Gastrocnemius medialis (tissue), 4 donors: Measurements from ENCODE around the gene CLDN3. TPM values are rescaled to one million over a fixed set of nuclear protein-coding genes. Genes with fewer than 3 reads are reported as not detected.
A peak's percentile ranks its signal among the peaks of the same experiment; 100 is the strongest.

Source experiments
- ATAC-seq, 2 donors: fragments of 150-250 bp; one replicate each; pipeline ENCODE4 v1.9.1; 2016
- DNase-seq, 2 donors: peaks; one replicate each; pipeline ENCODE4 v3.0.0-alpha.2; 2019
- H3K27ac ChIP-seq, 4 donors: fragments of 200-600 bp; sonication (generic); 1 replicate in 1 of 4; 2 replicates in 3 of 4; pipeline ENCODE4 v1.5.1; 2016 to 2018; ENCODE audit warnings: mild to moderate bottlenecking in 2 of 4, moderate library complexity in 1 of 4
- H3K27me3 ChIP-seq, 3 donors: fragments of 200-600 bp; sonication (generic) in 2 of 3; 1 replicate in 1 of 3; 2 replicates in 2 of 3; pipeline versions ENCODE4 v1.5.1 to v1.6.0; 2016 to 2019; ENCODE audit warnings: mild to moderate bottlenecking in 1 of 3, moderate library complexity in 1 of 3
- H3K36me3 ChIP-seq, 2 donors: fragments of 200-600 bp; sonication (generic) in 1 of 2; one replicate each; pipeline ENCODE4 v1.5.1; 2017 to 2018
- H3K4me1 ChIP-seq, 2 donors: fragments of 200-600 bp; sonication (generic) in 1 of 2; one replicate each; pipeline ENCODE4 v1.5.1; 2016 to 2017; ENCODE audit warnings: mild to moderate bottlenecking in 2 of 2
- H3K4me3 ChIP-seq, 4 donors: fragments of 200-600 bp; sonication (generic) in 3 of 4; 1 replicate in 1 of 4; 2 replicates in 3 of 4; pipeline ENCODE4 v1.5.1; 2016 to 2019; ENCODE audit warnings: mild to moderate bottlenecking in 2 of 4
- H3K9me3 ChIP-seq, 3 donors: fragments of 200-600 bp; sonication (generic) in 2 of 3; 1 replicate in 1 of 3; 2 replicates in 2 of 3; pipeline ENCODE4 v1.5.1; 2016 to 2019
- POLR2A ChIP-seq, 2 donors: fragments of 450-650 bp; IDR thresholded peaks; one replicate each; pipeline ENCODE4 v1.6.1; 2017; ENCODE audit warnings: antibody characterized with exemption in 2 of 2, mild to moderate bottlenecking in 2 of 2, moderate library complexity in 2 of 2
- in situ Hi-C, 4 donors: fragments of 200-750 bp; cut with MboI; loops; one replicate each; pipeline versions ENCODE4 v1.15.0 to v1.8.0; 2017; ENCODE audit warnings: low sequenced_read_pairs in 4 of 4
- intact Hi-C: fragments of 100-400 bp; cut with DNase I; formaldehyde crosslinking; loops from one replicate; pipeline ENCODE4 v1.15.1; 2023; ENCODE audit warnings: low total_unique reads
- total RNA-seq, 4 donors: library from RNA; depleted of rRNA; stranded (reverse); fragments of >200 nt; gene quantifications; one replicate each; pipeline versions ENCODE4 v1.1.0 to v1.2.3, GENCODE V29; 2016
- TF ChIP-seq, protein P1 (sequence below), 5 experiments: fragments of 450-650 bp in 3 of 5; fragments of 200-600 bp in 2 of 5; sonication (generic) in 2 of 5; IDR thresholded peaks in 4 of 5; conservative IDR thresholded peaks in 1 of 5; 1 replicate in 4 of 5; 2 replicates in 1 of 5; pipeline ENCODE4 v1.5.1; 2016 to 2019; ENCODE audit warnings: antibody characterized with exemption in 5 of 5, mild to moderate bottlenecking in 3 of 5, moderate library complexity in 3 of 5

CLDN3 gene
- total RNA-seq, 4 donors from 2014 or later, result 5.0 TPM; not detected in 3

DNA sequence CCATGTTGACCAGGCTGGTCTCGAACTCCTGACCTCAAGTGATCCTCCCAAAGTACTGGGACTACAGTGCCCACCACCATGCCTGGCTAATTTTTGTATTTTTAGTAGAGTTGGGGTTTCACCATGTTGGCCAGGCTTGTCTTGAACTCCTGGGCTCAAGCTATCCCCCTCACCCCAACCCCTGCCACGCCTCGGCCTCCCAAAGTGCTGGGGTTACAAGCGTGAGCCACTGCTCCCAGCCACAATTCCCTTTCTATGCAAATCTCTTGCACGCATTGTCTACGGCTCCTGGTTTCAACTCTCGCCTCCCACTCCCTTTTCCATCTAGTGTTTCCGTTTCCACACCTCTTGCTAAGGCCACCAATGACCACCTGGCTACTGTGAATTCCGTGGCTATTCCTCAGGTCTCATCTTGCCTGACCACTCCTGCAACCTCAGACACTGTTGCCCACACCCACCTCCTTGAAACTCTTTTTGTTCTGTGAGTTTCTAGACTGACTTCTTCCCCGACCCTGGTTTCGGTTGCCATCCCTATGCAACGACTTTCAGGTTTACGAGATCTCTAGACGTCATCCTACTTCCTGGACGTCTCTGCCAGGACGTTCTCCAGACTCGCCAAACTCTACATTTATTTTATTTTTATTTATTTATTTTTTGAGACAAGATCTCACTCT lies 3.4 kb downstream of the CLDN3 start:
- H3K4me3 ChIP-seq, result no peak overlapping the region
- H3K36me3 ChIP-seq, result no peaks in the 10 kb centered on the region
- in situ Hi-C loops, result no loop called here
- intact Hi-C loops, result no loop called here
- peaks cover 28 to 42% (median 40%) of the 10 kb centered on the region in 3 donors for H3K27me3 ChIP-seq
- TF ChIP-seq POLR2A (IDR thresholded peaks at IDR 0.05), result no peak
- TF ChIP-seq, protein P1, sequence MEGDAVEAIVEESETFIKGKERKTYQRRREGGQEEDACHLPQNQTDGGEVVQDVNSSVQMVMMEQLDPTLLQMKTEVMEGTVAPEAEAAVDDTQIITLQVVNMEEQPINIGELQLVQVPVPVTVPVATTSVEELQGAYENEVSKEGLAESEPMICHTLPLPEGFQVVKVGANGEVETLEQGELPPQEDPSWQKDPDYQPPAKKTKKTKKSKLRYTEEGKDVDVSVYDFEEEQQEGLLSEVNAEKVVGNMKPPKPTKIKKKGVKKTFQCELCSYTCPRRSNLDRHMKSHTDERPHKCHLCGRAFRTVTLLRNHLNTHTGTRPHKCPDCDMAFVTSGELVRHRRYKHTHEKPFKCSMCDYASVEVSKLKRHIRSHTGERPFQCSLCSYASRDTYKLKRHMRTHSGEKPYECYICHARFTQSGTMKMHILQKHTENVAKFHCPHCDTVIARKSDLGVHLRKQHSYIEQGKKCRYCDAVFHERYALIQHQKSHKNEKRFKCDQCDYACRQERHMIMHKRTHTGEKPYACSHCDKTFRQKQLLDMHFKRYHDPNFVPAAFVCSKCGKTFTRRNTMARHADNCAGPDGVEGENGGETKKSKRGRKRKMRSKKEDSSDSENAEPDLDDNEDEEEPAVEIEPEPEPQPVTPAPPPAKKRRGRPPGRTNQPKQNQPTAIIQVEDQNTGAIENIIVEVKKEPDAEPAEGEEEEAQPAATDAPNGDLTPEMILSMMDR (IDR thresholded peaks at IDR 0.05 in 4 of 5, conservative IDR thresholded peaks at IDR 0.05 in 1 of 5), result no peak
- no peak overlapping the region for H3K27ac ChIP-seq
- ATAC-seq, result no peak
- H3K4me1 ChIP-seq, result peaks cover 0 to 5% of the 10 kb centered on the region in 2 donors
- H3K9me3 ChIP-seq, result no peaks in the 10 kb centered on the region
- no peak for DNase-seq

DNA sequence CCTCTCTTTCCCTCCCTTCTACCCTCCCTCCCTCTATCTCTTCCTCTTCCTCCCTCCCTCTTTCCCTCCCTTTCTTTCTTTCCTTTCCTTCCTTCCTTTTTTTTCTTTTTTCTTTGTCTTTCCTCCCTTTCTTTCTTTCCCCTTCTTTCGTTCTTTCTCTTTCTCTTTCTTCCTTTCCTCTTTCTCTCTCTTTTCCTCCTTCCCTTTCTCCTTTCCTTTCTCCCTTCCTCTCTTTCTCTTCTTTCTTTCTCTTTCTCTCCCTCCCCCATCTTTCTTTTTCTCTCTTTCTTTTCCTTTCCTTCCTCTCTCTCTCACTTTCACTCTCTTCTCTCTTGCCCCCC lies 7.4 kb downstream of the CLDN3 start:
- Histone ChIP-seq H3K4me1 (no peaks in the 10 kb centered on the region), H3K9me3 (no peaks in the 10 kb centered on the region), H3K36me3 (no peaks in the 10 kb centered on the region), H3K27me3 (peaks cover 0 to 3% (median 2%) of the 10 kb centered on the region in 3 donors), H3K27ac (no peak overlapping the region), H3K4me3 (no peak overlapping the region)
- intact Hi-C loops (no loop called here), in situ Hi-C loops (no loop called here)
- DNase-seq, result no peak
- no peak for TF ChIP-seq POLR2A (IDR thresholded peaks at IDR 0.05)
- TF ChIP-seq, protein P1 (IDR thresholded peaks at IDR 0.05 in 4 of 5, conservative IDR thresholded peaks at IDR 0.05 in 1 of 5), result no peak
- ATAC-seq, result no peak

DNA sequence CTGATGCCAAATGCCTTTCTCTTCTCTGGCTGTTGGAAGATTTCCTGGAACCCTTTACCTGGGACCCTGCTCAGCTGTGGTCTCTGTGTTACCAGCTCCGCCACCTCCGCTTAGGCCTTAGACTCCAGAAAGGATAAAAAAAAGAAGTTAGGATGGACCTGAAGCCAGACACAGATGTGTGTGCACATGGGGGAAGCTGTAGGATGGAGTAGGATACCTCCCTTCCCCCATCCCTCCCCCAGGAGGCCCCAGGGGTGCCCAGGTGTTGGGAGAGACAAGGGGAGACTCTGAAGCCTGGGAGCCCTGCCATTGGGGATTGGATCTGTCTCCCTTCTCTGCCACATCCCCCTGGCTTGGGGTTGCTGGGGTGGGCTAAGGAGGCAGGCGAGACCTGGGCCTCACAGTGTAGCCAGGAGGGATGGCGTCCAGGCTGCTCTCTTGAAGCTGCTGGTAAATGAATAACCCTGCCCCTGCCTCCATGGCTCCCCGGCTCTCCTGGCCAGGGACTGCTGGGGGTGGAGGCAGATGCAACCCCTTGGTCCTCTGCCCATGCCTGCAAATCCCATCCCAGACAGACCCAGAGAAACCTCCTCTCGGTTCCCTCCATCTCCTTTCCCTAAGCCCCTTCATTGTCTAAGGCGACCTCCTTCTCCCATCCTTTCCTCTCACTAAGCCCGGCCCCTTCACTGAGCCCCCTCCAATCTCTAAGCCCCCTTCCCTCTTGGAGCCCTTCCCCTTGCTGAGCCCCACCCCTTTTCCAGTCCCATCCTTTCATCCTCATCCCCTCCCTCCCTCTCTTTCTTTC lies 8.0 kb downstream of the CLDN3 start:
- ATAC-seq (no peak), DNase-seq (no peak)
- intact Hi-C loops, result no loop called here
- Histone ChIP-seq H3K4me3 (no peak overlapping the region), H3K27ac (no peak overlapping the region), H3K27me3 (no peaks in the 10 kb centered on the region), H3K9me3 (no peaks in the 10 kb centered on the region), H3K4me1 (no peaks in the 10 kb centered on the region), H3K36me3 (no peaks in the 10 kb centered on the region)
- in situ Hi-C loops, result no loop called here
- TF ChIP-seq, protein P1 (IDR thresholded peaks at IDR 0.05 in 4 of 5, conservative IDR thresholded peaks at IDR 0.05 in 1 of 5), result no peak
- no peak for TF ChIP-seq POLR2A (IDR thresholded peaks at IDR 0.05)

DNA sequence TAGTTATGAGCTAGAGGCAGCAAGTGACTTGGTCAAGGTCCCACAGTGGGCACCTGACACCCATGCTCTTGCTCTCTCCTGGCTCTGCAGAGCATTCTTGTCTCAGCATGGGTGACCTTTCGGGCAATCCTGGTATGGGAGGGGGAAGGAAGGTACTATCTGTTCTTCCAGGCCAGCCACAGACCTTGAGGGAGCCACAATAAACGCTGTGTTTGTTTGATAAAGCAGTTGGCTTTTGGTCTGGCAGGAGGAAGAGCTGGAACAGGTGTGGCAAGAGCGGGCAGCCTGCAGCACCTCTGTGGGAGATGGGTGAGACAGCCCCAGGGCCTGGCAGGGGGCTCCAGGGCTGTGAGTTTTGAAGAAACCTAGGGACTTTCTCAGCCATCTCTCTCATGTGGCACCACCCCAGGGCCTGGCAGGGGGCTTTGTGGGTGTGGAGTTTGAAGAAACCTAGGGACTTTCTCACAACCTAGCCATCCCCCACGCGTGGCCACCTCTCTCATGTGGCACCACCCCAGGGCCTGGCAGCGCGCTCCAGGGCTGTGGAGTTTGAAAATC lies 11.4 kb downstream of the CLDN3 start:
- intact Hi-C loops, result no loop called here
- in situ Hi-C loops, result no loop called here
- peak; percentile 74 to 85 for ATAC-seq

More for the DNA sequence above, 11.4 kb downstream of the CLDN3 start:
- Histone ChIP-seq H3K9me3 (no peaks in the 10 kb centered on the region), H3K4me3 (no peak overlapping the region), H3K36me3 (no peaks in the 10 kb centered on the region), H3K27me3 (no peaks in the 10 kb centered on the region), H3K27ac (peak overlapping the region in 1 of 4 donors; percentile 33), H3K4me1 (no peaks in the 10 kb centered on the region)
- TF ChIP-seq, protein P1 (IDR thresholded peaks at IDR 0.05 in 4 of 5, conservative IDR thresholded peaks at IDR 0.05 in 1 of 5), result no peak
- TF ChIP-seq POLR2A (IDR thresholded peaks at IDR 0.05), result no peak
- DNase-seq, result peak; percentile 17 to 58
